Measurements from ENCODE around the gene ZNF865. TPM values are rescaled to one million over a fixed set of nuclear protein-coding genes. Genes with fewer than 3 reads are reported as not detected.

ZNF865 gene
- total RNA-seq, 1 donor from 2014 or later = 0.49 TPM

GRCh38 chr19:55585658-55586339 lies 19.6 kb upstream of the ZNF865 start:
- H3K4me1 Mint-ChIP-seq = peaks cover 53% of the 10 kb centered on the region
- H3K36me3 Mint-ChIP-seq = no peaks in the 10 kb centered on the region
- H3K79me2 ChIP-seq (ENCODE audit: low read depth) = no peaks in the 10 kb centered on the region
- no peaks in the 10 kb centered on the region for H3K9me3 ChIP-seq (ENCODE audit: low read depth)
- H3K9me3 Mint-ChIP-seq = no peaks in the 10 kb centered on the region
- H3K27me3 ChIP-seq = no peaks in the 10 kb centered on the region
- H3K27ac Mint-ChIP-seq = peak overlapping the region; percentile 93
- peak overlapping the region; percentile 73 for H3K4me2 ChIP-seq
- peak overlapping the region; percentile 82 for H3K27ac ChIP-seq
- H3F3A ChIP-seq (ENCODE audit: low read depth) = peaks cover 66% of the 10 kb centered on the region
- no peaks in the 10 kb centered on the region for H4K20me1 ChIP-seq (ENCODE audit: low read depth)
- H3K9ac ChIP-seq = no peak overlapping the region
- TF ChIP-seq EZH2phosphoT487 (IDR thresholded peaks at IDR 0.05) (no peak), EZH2 (IDR thresholded peaks at IDR 0.05) (no peak)
- TF ChIP-seq, protein P1, sequence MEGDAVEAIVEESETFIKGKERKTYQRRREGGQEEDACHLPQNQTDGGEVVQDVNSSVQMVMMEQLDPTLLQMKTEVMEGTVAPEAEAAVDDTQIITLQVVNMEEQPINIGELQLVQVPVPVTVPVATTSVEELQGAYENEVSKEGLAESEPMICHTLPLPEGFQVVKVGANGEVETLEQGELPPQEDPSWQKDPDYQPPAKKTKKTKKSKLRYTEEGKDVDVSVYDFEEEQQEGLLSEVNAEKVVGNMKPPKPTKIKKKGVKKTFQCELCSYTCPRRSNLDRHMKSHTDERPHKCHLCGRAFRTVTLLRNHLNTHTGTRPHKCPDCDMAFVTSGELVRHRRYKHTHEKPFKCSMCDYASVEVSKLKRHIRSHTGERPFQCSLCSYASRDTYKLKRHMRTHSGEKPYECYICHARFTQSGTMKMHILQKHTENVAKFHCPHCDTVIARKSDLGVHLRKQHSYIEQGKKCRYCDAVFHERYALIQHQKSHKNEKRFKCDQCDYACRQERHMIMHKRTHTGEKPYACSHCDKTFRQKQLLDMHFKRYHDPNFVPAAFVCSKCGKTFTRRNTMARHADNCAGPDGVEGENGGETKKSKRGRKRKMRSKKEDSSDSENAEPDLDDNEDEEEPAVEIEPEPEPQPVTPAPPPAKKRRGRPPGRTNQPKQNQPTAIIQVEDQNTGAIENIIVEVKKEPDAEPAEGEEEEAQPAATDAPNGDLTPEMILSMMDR (IDR thresholded peaks at IDR 0.05) = no peak
- H3K27me3 Mint-ChIP-seq (ENCODE audit: insufficient read depth, low read depth) = peaks cover 8% of the 10 kb centered on the region
- H2AFZ ChIP-seq (replicated peaks) = no peak overlapping the region
- H3K4me3 Mint-ChIP-seq = peak overlapping the region; percentile 86
- H3K4me1 ChIP-seq = peaks cover 16% of the 10 kb centered on the region
- peak; percentile 89 for DNase-seq (ENCODE audit: low spot score)
- H3K36me3 ChIP-seq = no peaks in the 10 kb centered on the region
- H3K4me3 ChIP-seq = peak overlapping the region; percentile 46

- Histone ChIP-seq H3K27ac (peak overlapping the region; percentile 82), H3K4me1 (peaks cover 16% of the 10 kb centered on the region), H3K79me2 (ENCODE audit: low read depth) (no peaks in the 10 kb centered on the region), H2AFZ (replicated peaks) (no peak overlapping the region), H3K9me3 (ENCODE audit: low read depth) (no peaks in the 10 kb centered on the region), H3K36me3 (no peaks in the 10 kb centered on the region), H3K9ac (no peak overlapping the region), H3K27me3 (no peaks in the 10 kb centered on the region), H3K4me3 (peak overlapping the region; percentile 46), H3K4me2 (peak overlapping the region; percentile 73), H3F3A (ENCODE audit: low read depth) (peaks cover 62% of the 10 kb centered on the region), H4K20me1 (ENCODE audit: low read depth) (no peaks in the 10 kb centered on the region)
- Mint-ChIP-seq H3K4me3 (peak overlapping the region; percentile 86), H3K9me3 (no peaks in the 10 kb centered on the region), H3K4me1 (peaks cover 52% of the 10 kb centered on the region), H3K27ac (peak overlapping the region; percentile 95), H3K36me3 (peaks cover 7% of the 10 kb centered on the region), H3K27me3 (ENCODE audit: insufficient read depth, low read depth) (peaks cover 6% of the 10 kb centered on the region)
- TF ChIP-seq, protein P1 (IDR thresholded peaks at IDR 0.05) = no peak
- TF ChIP-seq EZH2 (IDR thresholded peaks at IDR 0.05) (no peak), EZH2phosphoT487 (IDR thresholded peaks at IDR 0.05) (no peak)
- peak; percentile 99 for DNase-seq (ENCODE audit: low spot score)
Observed at GRCh38 chr19:55586976-55587668, 18.3 kb upstream of the ZNF865 start.

- peaks cover 52% of the 10 kb centered on the region for H3K4me1 Mint-ChIP-seq
- H3K36me3 Mint-ChIP-seq = peaks cover 9% of the 10 kb centered on the region
- H2AFZ ChIP-seq (replicated peaks) = no peak overlapping the region
- TF ChIP-seq EZH2 (IDR thresholded peaks at IDR 0.05) (no peak), EZH2phosphoT487 (IDR thresholded peaks at IDR 0.05) (no peak)
- TF ChIP-seq, protein P1 (IDR thresholded peaks at IDR 0.05) = no peak
- H3K4me3 ChIP-seq = no peak overlapping the region
- peaks cover 3% of the 10 kb centered on the region for H3K9me3 Mint-ChIP-seq
- no peaks in the 10 kb centered on the region for H3K27me3 ChIP-seq
- H3F3A ChIP-seq (ENCODE audit: low read depth) = peaks cover 62% of the 10 kb centered on the region
- H3K9me3 ChIP-seq (ENCODE audit: low read depth) = no peaks in the 10 kb centered on the region
- H3K27ac Mint-ChIP-seq = no peak overlapping the region
- H3K9ac ChIP-seq = no peak overlapping the region
- H3K4me3 Mint-ChIP-seq = no peak overlapping the region
- H3K36me3 ChIP-seq = no peaks in the 10 kb centered on the region
- no peak overlapping the region for H3K27ac ChIP-seq
- H3K79me2 ChIP-seq (ENCODE audit: low read depth) = no peaks in the 10 kb centered on the region
- H3K27me3 Mint-ChIP-seq (ENCODE audit: insufficient read depth, low read depth) = peaks cover 6% of the 10 kb centered on the region
- H4K20me1 ChIP-seq (ENCODE audit: low read depth) = no peaks in the 10 kb centered on the region
- H3K4me2 ChIP-seq = no peak overlapping the region
- no peak for DNase-seq (ENCODE audit: low spot score)
- peaks cover 16% of the 10 kb centered on the region for H3K4me1 ChIP-seq
Observed at GRCh38 chr19:55588738-55589137, 16.7 kb upstream of the ZNF865 start.

All from neural progenitor cell (in vitro differentiated cells).